HepG2 (cell line): Measurements from ENCODE around the gene FOXA1. TPM values are rescaled to one million over a fixed set of nuclear protein-coding genes. Genes with fewer than 3 reads are reported as not detected.

Experiments used
- AHR ChIP-seq: IDR thresholded peaks from 2 replicates; pipeline ENCODE4 v1.6.1; 2018; ENCODE audit warnings: missing genetic modification reagents, missing compliant biosample characterization
- ATF3 ChIP-seq: sonication (generic); formaldehyde crosslinking; IDR thresholded peaks from 2 replicates; pipeline ENCODE4 v1.4.0; 2020; ENCODE audit warnings: missing genetic modification reagents
- EED ChIP-seq: sonication (generic); formaldehyde crosslinking; IDR thresholded peaks from 2 replicates; pipeline ENCODE4 v1.5.0; 2020; ENCODE audit warnings: mild to moderate bottlenecking, missing genetic modification reagents
- EP300 ChIP-seq, 3 experiments: sonication (generic) in 1 of 3; formaldehyde crosslinking in 1 of 3; IDR thresholded peaks; 2 replicates each; pipeline versions ENCODE4 v1.5.1 to v1.6.1; 2011 to 2020; ENCODE audit warnings: low read depth in 2 of 3, low read length in 2 of 3, borderline replicate concordance in 1 of 3, improper control_type of control experiment in 1 of 3, mild to moderate bottlenecking in 1 of 3, missing genetic modification reagents in 1 of 3, moderate library complexity in 1 of 3
- FOXA1 ChIP-seq, 2 experiments: fragments of 450-650 bp in 1 of 2; sonication (generic) in 1 of 2; formaldehyde crosslinking in 1 of 2; IDR thresholded peaks; 2 replicates each; pipeline versions ENCODE4 v1.4.0 to v1.6.1; 2016 to 2020; ENCODE audit warnings: missing genetic modification reagents in 1 of 2
- GABPB1 ChIP-seq: IDR thresholded peaks from 2 replicates; pipeline ENCODE4 v1.6.1; 2016; ENCODE audit warnings: mild to moderate bottlenecking, missing genetic modification reagents, moderate library complexity, missing compliant biosample characterization
- GLI4 ChIP-seq: sonication (generic); formaldehyde crosslinking; IDR thresholded peaks from 2 replicates; pipeline ENCODE4 v1.5.1; 2020; ENCODE audit warnings: missing genetic modification reagents, mild to moderate bottlenecking, moderate library complexity, borderline replicate concordance
- HES4 ChIP-seq: sonication (generic); formaldehyde crosslinking; IDR thresholded peaks from 2 replicates; pipeline ENCODE4 v1.9.0; 2021; ENCODE audit warnings: mild to moderate bottlenecking, missing genetic modification reagents, borderline replicate concordance
- HNRNPL ChIP-seq: fragments of 200-400 bp; formaldehyde crosslinking; IDR thresholded peaks from 2 replicates; pipeline ENCODE4 v1.6.1; 2017; ENCODE audit warnings: mild to moderate bottlenecking, low read depth, low read length
- KDM5A ChIP-seq: fragments of 200-600 bp; sonication (generic); IDR thresholded peaks from 2 replicates; pipeline ENCODE4 v1.7.0; 2018; ENCODE audit warnings: antibody characterized with exemption, mild to moderate bottlenecking, low read length, borderline replicate concordance
- KDM6A ChIP-seq: IDR thresholded peaks from 2 replicates; pipeline ENCODE4 v1.6.1; 2016; ENCODE audit warnings: low read depth
- NFYB ChIP-seq: sonication (generic); formaldehyde crosslinking; IDR thresholded peaks from 2 replicates; pipeline ENCODE4 v1.4.0; 2020; ENCODE audit warnings: missing genetic modification reagents
- POGZ ChIP-seq: sonication (generic); formaldehyde crosslinking; IDR thresholded peaks from 2 replicates; pipeline ENCODE4 v1.4.0; 2020; ENCODE audit warnings: mild to moderate bottlenecking, missing genetic modification reagents
- PRMT3 ChIP-seq: sonication (generic); formaldehyde crosslinking; IDR thresholded peaks from 2 replicates; pipeline ENCODE4 v1.8.1; 2022; ENCODE audit warnings: low read depth, mild to moderate bottlenecking, moderate library complexity, missing genetic modification reagents, borderline replicate concordance
- PRPF4 ChIP-seq: fragments of 200-400 bp; formaldehyde crosslinking; IDR thresholded peaks from 2 replicates; pipeline ENCODE4 v1.6.1; 2016; ENCODE audit warnings: low read length, low read depth; ENCODE audit not compliant: poor library complexity, severe bottlenecking
- RELA ChIP-seq: sonication (generic); formaldehyde crosslinking; IDR thresholded peaks from 2 replicates; pipeline ENCODE4 v1.4.0; 2020; ENCODE audit warnings: missing genetic modification reagents
- RFXAP ChIP-seq: sonication (generic); formaldehyde crosslinking; IDR thresholded peaks from 2 replicates; pipeline ENCODE4 v1.4.0; 2020; ENCODE audit warnings: missing genetic modification reagents, borderline replicate concordance
- SALL1 ChIP-seq: sonication (generic); formaldehyde crosslinking; IDR thresholded peaks from 2 replicates; pipeline ENCODE4 v1.8.0; 2022; ENCODE audit warnings: mild to moderate bottlenecking, missing genetic modification reagents
- SETDB1 ChIP-seq: sonication (generic); formaldehyde crosslinking; IDR thresholded peaks from 2 replicates; pipeline ENCODE4 v1.5.1; 2020; ENCODE audit warnings: missing genetic modification reagents, mild to moderate bottlenecking, borderline replicate concordance
- SP2 ChIP-seq: sonication (generic); formaldehyde crosslinking; IDR thresholded peaks from 2 replicates; pipeline ENCODE4 v1.5.1; 2020; ENCODE audit warnings: mild to moderate bottlenecking, missing genetic modification reagents
- ZNF17 ChIP-seq: sonication (generic); formaldehyde crosslinking; IDR thresholded peaks from 2 replicates; pipeline ENCODE4 v1.5.0; 2020; ENCODE audit warnings: mild to moderate bottlenecking, missing genetic modification reagents
- ZNF18 ChIP-seq: sonication (generic); formaldehyde crosslinking; IDR thresholded peaks from 2 replicates; pipeline ENCODE4 v1.8.0; 2022; ENCODE audit warnings: mild to moderate bottlenecking, missing genetic modification reagents; ENCODE audit not compliant: insufficient replicate concordance
- ZNF446 ChIP-seq: sonication (generic); formaldehyde crosslinking; IDR thresholded peaks from 2 replicates; pipeline ENCODE4 v1.5.0; 2020; ENCODE audit warnings: mild to moderate bottlenecking, missing genetic modification reagents
- ZNF546 ChIP-seq: sonication (generic); formaldehyde crosslinking; conservative IDR thresholded peaks from 2 replicates; pipeline ENCODE4 v1.8.1; 2023; ENCODE audit warnings: mild to moderate bottlenecking, missing genetic modification reagents
- polyA plus RNA-seq, 8 experiments: library from polyadenylated mRNA; depleted of rRNA in 3 of 8; stranded (reverse) in 7 of 8; unstranded in 1 of 8; fragments of >200 nt; fragmentation: Illumina TruSeq in 4 of 8; extraction: Trizol in 4 of 8; gene quantifications; 2 replicates each; pipeline versions ENCODE4 v1.2.1 to v1.2.3, GENCODE V29; 2011 to 2016; ENCODE audit warnings: low read depth in 4 of 8, missing spikeins in 1 of 8, mixed read lengths in 1 of 8; ENCODE audit not compliant: insufficient read depth in 1 of 8
- total RNA-seq, 5 experiments: library from RNA; depleted of rRNA; stranded (reverse); fragments of >200 nt; fragmentation: Illumina TruSeq; extraction: Trizol; gene quantifications; 2 replicates each; pipeline ENCODE4 v1.2.3, GENCODE V29; 2016; ENCODE audit warnings: low read depth in 1 of 5

Gene FOXA1
- total and polyA plus RNA-seq, 2 of the 13 experiments (the other 11 are each of a cell fraction or from before 2014, with no cell fraction given), result 43.4 to 58.6 TPM

- TF ChIP-seq NFYB (CRISPR knock-in tag) (no peak), POGZ (CRISPR knock-in tag) (peak; percentile 63; the same call in 1 of the 2 replicates), PRMT3 (CRISPR knock-in tag) (no peak), FOXA1 (IDR thresholded peaks at IDR 0.05) (no peak), FOXA1 (CRISPR knock-in tag; IDR thresholded peaks at IDR 0.05) (0 out of 2 replicates have a peak, but pooled peaks have one; percentile 27), ZNF18 (CRISPR knock-in tag) (no peak), HNRNPL (peak; percentile 56; the same call in 1 of the 2 replicates), RFXAP (no peak), HES4 (CRISPR knock-in tag) (no peak; the same call in 1 of the 2 replicates), PRPF4 (no peak), RELA (CRISPR knock-in tag) (no peak), SALL1 (CRISPR knock-in tag) (peak; percentile 33; the same call in 1 of the 2 replicates), KDM6A (CRISPR knock-in tag) (no peak), ZNF446 (CRISPR knock-in tag) (no peak), GABPB1 (0 out of 2 replicates have a peak, but pooled peaks have one; percentile 28), ZNF546 (0 out of 2 replicates have a peak, but pooled peaks have one; percentile 26), SP2 (CRISPR knock-in tag) (no peak), GLI4 (no peak), AHR (CRISPR knock-in tag) (no peak), EED (CRISPR knock-in tag) (peak; percentile 48; the same call in 1 of the 2 replicates), EP300 (IDR thresholded peaks at IDR 0.05; ENCODE audit: low read depth in 2 of 2, low read length in 2 of 2) (no peak), EP300 (CRISPR knock-in tag; IDR thresholded peaks at IDR 0.05; ENCODE audit: borderline replicate concordance) (no peak), ATF3 (0 out of 2 replicates have a peak, but pooled peaks have one; percentile 32), KDM5A (0 out of 2 replicates have a peak, but pooled peaks have one; percentile 8), SETDB1 (CRISPR knock-in tag) (no peak), ZNF17 (CRISPR knock-in tag) (no peak)
Observed at GRCh38 chr14:37591311-37591940, 3.6 kb downstream of the FOXA1 start (continued).
